Mucosa of descending colon (tissue), 3 donors: ENCODE data around the gene SPTA1. TPM values are rescaled to one million over a fixed set of nuclear protein-coding genes. Genes with fewer than 3 reads are reported as not detected.

Experiments used
- ATAC-seq: fragments of 200-7000 bp; cut with Tn5 transposase; one replicate; pipeline ENCODE4 v1.9.1; 2020; ENCODE audit warnings: mild to moderate bottlenecking, moderate library complexity
- DNase-seq, 3 donors: peaks; one replicate each; pipeline ENCODE4 v3.0.0-alpha.2; 2020
- H3K36me3 ChIP-seq: fragments of 200-600 bp; one replicate; pipeline ENCODE4 v1.8.0; 2021; ENCODE audit warnings: low read depth, mild to moderate bottlenecking
- H3K4me1 ChIP-seq: fragments of 200-600 bp; one replicate; pipeline ENCODE4 v1.8.0; 2021; ENCODE audit warnings: low read depth, mild to moderate bottlenecking
- H3K4me3 ChIP-seq: fragments of 200-600 bp; one replicate; pipeline ENCODE4 v1.8.0; 2021; ENCODE audit warnings: mild to moderate bottlenecking
- H3K9me3 ChIP-seq: fragments of 200-600 bp; one replicate; pipeline ENCODE4 v1.8.0; 2021; ENCODE audit warnings: mild to moderate bottlenecking
- CTCF ChIP-seq: fragments of 200-600 bp; IDR thresholded peaks from one replicate; pipeline ENCODE4 v1.8.0; 2022; ENCODE audit warnings: antibody characterized with exemption, mild to moderate bottlenecking
- intact Hi-C, 2 donors: fragments of 100-400 bp; cut with DNase I in 1 of 2; cut with micrococcal nuclease in 1 of 2; formaldehyde crosslinking; loops; one replicate each; pipeline versions ENCODE4 v1.11.0 to v1.11.1; 2022; cut with DNase I, micrococcal nuclease
- total RNA-seq, 3 donors: library from RNA; stranded (reverse); fragmentation: NEBNext Ultra II Directional in 2 of 3; extraction: Animal tissue kit (Norgen Biotek cat#: 25700) in 2 of 3; gene quantifications; one replicate each; pipeline versions ENCODE4 v1.2.1 to v1.2.4, GENCODE V29; 2021 to 2023
- donor health status: DM: no; HTN: no; CAD: no; lungs with moderate emphysema.
- donor health status: DM: no; HTN: no; CAD: no.
- donor health status: DM: no; HTN: yes; CAD: no.

Gene SPTA1
- total RNA-seq, 3 donors from 2014 or later, result 0.24 to 0.41 TPM; not detected in 1

- no peak for ATAC-seq
- Histone ChIP-seq H3K36me3 (no peaks in the 10 kb centered on the region), H3K9me3 (no peaks in the 10 kb centered on the region), H3K4me3 (no peak overlapping the region), H3K4me1 (no peaks in the 10 kb centered on the region)
- DNase-seq, result no peak
- intact Hi-C loops, result no loop called here
- no peak for TF ChIP-seq CTCF
Observed at GRCh38 chr1:158685085-158685484, 1.4 kb downstream of the SPTA1 start.

- no peaks in the 10 kb centered on the region for H3K36me3 ChIP-seq
- no peaks in the 10 kb centered on the region for H3K9me3 ChIP-seq
- H3K4me1 ChIP-seq, result no peaks in the 10 kb centered on the region
- TF ChIP-seq CTCF, result no peak
- ATAC-seq (no peak), DNase-seq (no peak)
- intact Hi-C loops, result no loop called here
- no peak overlapping the region for H3K4me3 ChIP-seq
Observed at GRCh38 chr1:158681606-158682005, 4.9 kb downstream of the SPTA1 start.

GRCh38 chr1:158679289-158679688 lies 7.2 kb downstream of the SPTA1 start:
- no peaks in the 10 kb centered on the region for H3K36me3 ChIP-seq
- DNase-seq (no peak), ATAC-seq (no peak)
- no peak for TF ChIP-seq CTCF
- intact Hi-C loops, result no loop called here
- no peaks in the 10 kb centered on the region for H3K9me3 ChIP-seq
- no peaks in the 10 kb centered on the region for H3K4me1 ChIP-seq
- no peak overlapping the region for H3K4me3 ChIP-seq

- DNase-seq (no peak), ATAC-seq (no peak)
- no peaks in the 10 kb centered on the region for H3K36me3 ChIP-seq
- no peaks in the 10 kb centered on the region for H3K4me1 ChIP-seq
- no peak overlapping the region for H3K4me3 ChIP-seq
- H3K9me3 ChIP-seq, result no peaks in the 10 kb centered on the region
- no peak for TF ChIP-seq CTCF
- intact Hi-C loops, result no loop called here
Observed at GRCh38 chr1:158675563-158676323, 10.8 kb downstream of the SPTA1 start.

GRCh38 chr1:158674302-158674701 lies 12.2 kb downstream of the SPTA1 start:
- intact Hi-C loops, result no loop called here
- ATAC-seq (no peak), DNase-seq (no peak)
- Histone ChIP-seq H3K9me3 (no peaks in the 10 kb centered on the region), H3K36me3 (no peaks in the 10 kb centered on the region), H3K4me3 (no peak overlapping the region), H3K4me1 (no peaks in the 10 kb centered on the region)
- no peak for TF ChIP-seq CTCF
